Measurements from ENCODE around the gene CREM.

GRCh38 chr10:35232527-35232926 lies 105.9 kb downstream of the CREM start:
- no peak for TF ChIP-seq CTCF (conservative IDR thresholded peaks at IDR 0.05; ENCODE audit: low read depth, low read length)
- TF ChIP-seq CHD1 (IDR thresholded peaks at IDR 0.05; ENCODE audit: low read depth, low read length): no peak
- no peak for TF ChIP-seq POLR2A (IDR thresholded peaks at IDR 0.05; ENCODE audit: low read depth, low read length)
- no peak for TF ChIP-seq RCOR1 (IDR thresholded peaks at IDR 0.05; ENCODE audit: insufficient replicate concordance, low read length)
- no peak for TF ChIP-seq CEBPB (IDR thresholded peaks at IDR 0.05; ENCODE audit: low read depth, low read length)
- no peak for TF ChIP-seq RFX5 (IDR thresholded peaks at IDR 0.05; ENCODE audit: low read depth, low read length)
- no peak for TF ChIP-seq SMC3 (IDR thresholded peaks at IDR 0.05; ENCODE audit: low read depth, low read length)

Data from IMR-90 (cell line).